Measurements from ENCODE around the gene GCAT. TPM values are rescaled to one million over a fixed set of nuclear protein-coding genes. Genes with fewer than 3 reads are reported as not detected.
A peak's percentile ranks its signal among the peaks of the same experiment; 100 is the strongest.

Gene GCAT
- total and polyA plus RNA-seq, 9 of the 15 experiments (the other 6 are each of a cell fraction or from before 2014, with no cell fraction given), result 1.9 to 69.9 (median 26.4) TPM

GRCh38 chr22:37802310-37803194 is 5.2 kb upstream of the GCAT start (continued):
- no peak for TF ChIP-seq KDM4B (IDR thresholded peaks at IDR 0.05; ENCODE audit: borderline replicate concordance in 2 of 2, low read depth in 1 of 2)
- TF ChIP-seq ZNF584 (CRISPR knock-in tag; IDR thresholded peaks at IDR 0.05; ENCODE audit: low read depth), result peak; percentile 53; the same call in 1 of the 2 replicates
- TF ChIP-seq ZNF263 (CRISPR knock-in tag; IDR thresholded peaks at IDR 0.05; ENCODE audit: borderline replicate concordance), result peak; percentile 66
- 0 out of 2 replicates have a peak, but pooled peaks have one; percentile 37 for TF ChIP-seq MAX (CRISPR knock-in tag; IDR thresholded peaks at IDR 0.05)
- no peak for TF ChIP-seq TSHZ1 (CRISPR knock-in tag; IDR thresholded peaks at IDR 0.05)
- peak; percentile 79 to 80 for TF ChIP-seq NRF1 (conservative IDR thresholded peaks at IDR 0.05 in 1 of 2, IDR thresholded peaks at IDR 0.05 in 1 of 2)
- TF ChIP-seq, protein P1, sequence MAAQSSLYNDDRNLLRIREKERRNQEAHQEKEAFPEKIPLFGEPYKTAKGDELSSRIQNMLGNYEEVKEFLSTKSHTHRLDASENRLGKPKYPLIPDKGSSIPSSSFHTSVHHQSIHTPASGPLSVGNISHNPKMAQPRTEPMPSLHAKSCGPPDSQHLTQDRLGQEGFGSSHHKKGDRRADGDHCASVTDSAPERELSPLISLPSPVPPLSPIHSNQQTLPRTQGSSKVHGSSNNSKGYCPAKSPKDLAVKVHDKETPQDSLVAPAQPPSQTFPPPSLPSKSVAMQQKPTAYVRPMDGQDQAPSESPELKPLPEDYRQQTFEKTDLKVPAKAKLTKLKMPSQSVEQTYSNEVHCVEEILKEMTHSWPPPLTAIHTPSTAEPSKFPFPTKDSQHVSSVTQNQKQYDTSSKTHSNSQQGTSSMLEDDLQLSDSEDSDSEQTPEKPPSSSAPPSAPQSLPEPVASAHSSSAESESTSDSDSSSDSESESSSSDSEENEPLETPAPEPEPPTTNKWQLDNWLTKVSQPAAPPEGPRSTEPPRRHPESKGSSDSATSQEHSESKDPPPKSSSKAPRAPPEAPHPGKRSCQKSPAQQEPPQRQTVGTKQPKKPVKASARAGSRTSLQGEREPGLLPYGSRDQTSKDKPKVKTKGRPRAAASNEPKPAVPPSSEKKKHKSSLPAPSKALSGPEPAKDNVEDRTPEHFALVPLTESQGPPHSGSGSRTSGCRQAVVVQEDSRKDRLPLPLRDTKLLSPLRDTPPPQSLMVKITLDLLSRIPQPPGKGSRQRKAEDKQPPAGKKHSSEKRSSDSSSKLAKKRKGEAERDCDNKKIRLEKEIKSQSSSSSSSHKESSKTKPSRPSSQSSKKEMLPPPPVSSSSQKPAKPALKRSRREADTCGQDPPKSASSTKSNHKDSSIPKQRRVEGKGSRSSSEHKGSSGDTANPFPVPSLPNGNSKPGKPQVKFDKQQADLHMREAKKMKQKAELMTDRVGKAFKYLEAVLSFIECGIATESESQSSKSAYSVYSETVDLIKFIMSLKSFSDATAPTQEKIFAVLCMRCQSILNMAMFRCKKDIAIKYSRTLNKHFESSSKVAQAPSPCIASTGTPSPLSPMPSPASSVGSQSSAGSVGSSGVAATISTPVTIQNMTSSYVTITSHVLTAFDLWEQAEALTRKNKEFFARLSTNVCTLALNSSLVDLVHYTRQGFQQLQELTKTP (IDR thresholded peaks at IDR 0.05; ENCODE audit: low read depth in 1 of 2, partially characterized antibody in 2 of 2), result no peak
- 0 out of 2 replicates have a peak, but pooled peaks have one; percentile 53 for TF ChIP-seq RBM14 (IDR thresholded peaks at IDR 0.05; ENCODE audit: borderline replicate concordance, insufficient read depth, low read depth, low read length)
- TF ChIP-seq ELF1 (tag; IDR thresholded peaks at IDR 0.05), result peak; percentile 58
- TF ChIP-seq TEAD2 (tag; IDR thresholded peaks at IDR 0.05), result 0 out of 2 replicates have a peak, but pooled peaks have one; percentile 23
- peak; percentile 83 for TF ChIP-seq HCFC1 (IDR thresholded peaks at IDR 0.05; ENCODE audit: low read depth, low read length)
- peak in 1 of 2 experiments; percentile 68; a peak in 1 of 4 replicates for TF ChIP-seq SIN3A (IDR thresholded peaks at IDR 0.05; ENCODE audit: borderline replicate concordance in 2 of 2, control insufficient read depth in 1 of 2, low read depth in 2 of 2, low read length in 2 of 2)
- peak; percentile 85 for TF ChIP-seq CHD2 (IDR thresholded peaks at IDR 0.05; ENCODE audit: low read depth, low read length)
- TF ChIP-seq, protein P2, sequence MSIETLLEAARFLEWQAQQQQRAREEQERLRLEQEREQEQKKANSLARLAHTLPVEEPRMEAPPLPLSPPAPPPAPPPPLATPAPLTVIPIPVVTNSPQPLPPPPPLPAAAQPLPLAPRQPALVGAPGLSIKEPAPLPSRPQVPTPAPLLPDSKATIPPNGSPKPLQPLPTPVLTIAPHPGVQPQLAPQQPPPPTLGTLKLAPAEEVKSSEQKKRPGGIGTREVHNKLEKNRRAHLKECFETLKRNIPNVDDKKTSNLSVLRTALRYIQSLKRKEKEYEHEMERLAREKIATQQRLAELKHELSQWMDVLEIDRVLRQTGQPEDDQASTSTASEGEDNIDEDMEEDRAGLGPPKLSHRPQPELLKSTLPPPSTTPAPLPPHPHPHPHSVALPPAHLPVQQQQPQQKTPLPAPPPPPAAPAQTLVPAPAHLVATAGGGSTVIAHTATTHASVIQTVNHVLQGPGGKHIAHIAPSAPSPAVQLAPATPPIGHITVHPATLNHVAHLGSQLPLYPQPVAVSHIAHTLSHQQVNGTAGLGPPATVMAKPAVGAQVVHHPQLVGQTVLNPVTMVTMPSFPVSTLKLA (conservative IDR thresholded peaks at IDR 0.05), result 0 out of 4 replicates have a peak, but pooled peaks have one; percentile 1 to 6
- TF ChIP-seq ZKSCAN1 (IDR thresholded peaks at IDR 0.05; ENCODE audit: low read depth, low read length), result 0 out of 2 replicates have a peak, but pooled peaks have one; percentile 16
